Activated CD8-positive, alpha-beta T cell treated with anti-CD3 and anti-CD28 coated beads, Interleukin-2, amount 10 ng/mL, durations not matched to agents 7 days and 5 days (primary cell): ENCODE measurements around the gene KDF1. TPM values are rescaled to one million over a fixed set of nuclear protein-coding genes. Genes with fewer than 3 reads are reported as not detected.

Experiments
- ATAC-seq: fragments of 150-1000 bp; cut with Tn5 transposase; one replicate; pipeline ENCODE4 v1.10.0; 2021; ENCODE audit warnings: moderate library complexity
- CTCF ChIA-PET: fragments of 350-600 bp; sonication (Branson Sonifier 250); formaldehyde crosslinking; loops from one replicate; lab custom pipeline; 2021; ENCODE audit warnings: antibody characterized with exemption; lab: Charles Lee
- POLR2A ChIA-PET: fragments of 350-600 bp; sonication (Branson Sonifier 250); formaldehyde crosslinking; loops from one replicate; lab custom pipeline; 2021; ENCODE audit warnings: antibody characterized with exemption; lab: Charles Lee
- DNase-seq: peaks from one replicate; pipeline ENCODE4 v3.0.0-alpha.2; 2020
- H3K27ac Mint-ChIP-seq: one replicate; pipeline ENCODE4 v1.8.0; 2021; ENCODE audit warnings: mild to moderate bottlenecking, mixed read lengths
- H3K27me3 Mint-ChIP-seq: one replicate; pipeline ENCODE4 v1.8.0; 2021; ENCODE audit warnings: low read depth, mixed read lengths
- H3K36me3 Mint-ChIP-seq: one replicate; pipeline ENCODE4 v1.8.0; 2021; ENCODE audit warnings: low read depth, mixed read lengths
- H3K4me1 Mint-ChIP-seq: one replicate; pipeline ENCODE4 v1.8.0; 2021; ENCODE audit warnings: low read depth, mixed read lengths
- H3K4me3 Mint-ChIP-seq: one replicate; pipeline ENCODE4 v1.8.0; 2021; ENCODE audit warnings: mild to moderate bottlenecking, mixed read lengths
- H3K9me3 Mint-ChIP-seq: one replicate; pipeline ENCODE4 v1.8.0; 2022; ENCODE audit warnings: mixed read lengths; ENCODE audit not compliant: insufficient read depth
- total RNA-seq, 2 experiments: library from RNA; stranded (reverse); gene quantifications; one replicate each; pipeline ENCODE4 v1.2.3, GENCODE V29; 2021

The KDF1 gene
- total RNA-seq, 2 experiments from 2014 or later, result not detected

DNA sequence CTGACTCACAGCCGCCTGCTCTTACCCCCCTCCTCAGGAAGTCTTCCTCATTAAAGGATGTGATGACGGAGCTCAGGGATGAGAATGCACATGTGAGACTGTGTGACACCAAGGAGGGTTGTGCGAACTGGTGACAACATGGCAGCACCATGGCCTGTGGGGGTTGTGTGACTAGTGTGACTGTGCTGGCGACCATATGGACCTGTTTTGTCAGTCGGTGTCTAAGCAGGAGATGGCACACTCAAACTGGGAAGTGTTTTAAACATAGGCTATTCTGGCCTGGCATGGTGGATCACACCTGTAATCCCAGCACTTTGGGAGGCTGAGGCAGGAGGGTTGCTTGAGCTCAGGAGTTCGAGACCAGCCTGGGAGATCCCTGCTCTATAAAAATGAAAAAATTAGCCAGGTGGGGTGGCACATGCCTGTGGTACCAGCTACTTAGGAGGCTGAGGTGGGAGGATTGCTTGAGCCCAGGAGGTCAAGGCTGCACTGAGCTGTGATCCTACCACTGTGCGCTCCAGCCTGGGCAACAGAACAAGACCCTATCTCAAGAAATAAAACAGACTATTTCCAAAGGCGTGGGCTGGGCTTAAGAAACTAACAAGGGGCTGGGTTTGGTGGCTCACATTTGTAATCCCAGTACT, 40.7 kb upstream of the KDF1 start:
- POLR2A ChIA-PET, result no interaction called here
- H3K27ac Mint-ChIP-seq, result no peak overlapping the region
- no peak overlapping the region for H3K4me3 Mint-ChIP-seq
- DNase-seq, result no peak
- no peaks in the 10 kb centered on the region for H3K9me3 Mint-ChIP-seq
- H3K4me1 Mint-ChIP-seq, result peaks cover 7% of the 10 kb centered on the region
- H3K27me3 Mint-ChIP-seq, result peaks cover 23% of the 10 kb centered on the region
- ATAC-seq, result no peak
- H3K36me3 Mint-ChIP-seq, result no peaks in the 10 kb centered on the region
- CTCF ChIA-PET, result interaction anchor here (0.9 kb wide), 1 partner anchor 44 kb away, joined by 3 read pairs; no protein-coding TSS in a partner anchor

DNA sequence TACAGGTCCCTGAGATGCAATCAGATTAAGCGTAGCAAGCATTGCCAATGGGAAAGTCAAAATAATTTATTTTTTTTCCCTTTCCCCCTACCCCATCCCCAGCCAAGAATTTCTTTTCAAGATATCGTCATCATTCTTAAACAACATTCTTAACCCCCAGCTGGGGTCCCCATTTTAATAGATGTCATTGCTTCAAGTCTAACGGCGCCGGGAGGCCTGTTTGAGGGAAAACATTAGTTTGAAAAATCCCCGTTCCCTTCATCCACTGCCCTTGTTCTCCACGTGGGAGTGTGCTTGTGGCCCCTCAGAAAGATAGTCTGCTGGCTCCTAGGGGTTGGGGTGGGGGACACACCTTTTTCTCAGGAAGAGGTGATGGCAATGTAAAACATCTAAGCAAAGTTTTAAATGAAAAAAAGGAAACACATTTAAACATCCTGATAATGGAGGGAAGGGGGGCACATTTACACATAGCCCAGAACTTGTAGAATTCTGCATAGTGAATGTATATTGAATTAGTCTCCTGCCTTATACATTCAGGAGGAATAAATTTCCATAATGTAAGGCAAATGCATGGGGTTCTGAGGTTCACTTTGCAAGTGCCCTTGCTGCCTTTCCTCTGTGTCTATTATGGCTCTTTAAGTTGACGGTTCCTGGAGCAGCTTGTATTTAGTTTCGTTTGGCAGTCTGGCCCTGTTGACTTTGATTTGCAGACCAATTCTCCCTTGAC, 40.0 kb upstream of the KDF1 start:
- Mint-ChIP-seq H3K27me3 (peaks cover 30% of the 10 kb centered on the region), H3K36me3 (no peaks in the 10 kb centered on the region), H3K27ac (no peak overlapping the region), H3K9me3 (no peaks in the 10 kb centered on the region), H3K4me3 (no peak overlapping the region), H3K4me1 (peaks cover 7% of the 10 kb centered on the region)
- ATAC-seq (no peak), DNase-seq (no peak)
- ChIA-PET POLR2A (no interaction called here), CTCF (interaction anchor here (0.9 kb wide), 1 partner anchor 45 kb away, joined by 3 read pairs; no protein-coding TSS in a partner anchor)

DNA sequence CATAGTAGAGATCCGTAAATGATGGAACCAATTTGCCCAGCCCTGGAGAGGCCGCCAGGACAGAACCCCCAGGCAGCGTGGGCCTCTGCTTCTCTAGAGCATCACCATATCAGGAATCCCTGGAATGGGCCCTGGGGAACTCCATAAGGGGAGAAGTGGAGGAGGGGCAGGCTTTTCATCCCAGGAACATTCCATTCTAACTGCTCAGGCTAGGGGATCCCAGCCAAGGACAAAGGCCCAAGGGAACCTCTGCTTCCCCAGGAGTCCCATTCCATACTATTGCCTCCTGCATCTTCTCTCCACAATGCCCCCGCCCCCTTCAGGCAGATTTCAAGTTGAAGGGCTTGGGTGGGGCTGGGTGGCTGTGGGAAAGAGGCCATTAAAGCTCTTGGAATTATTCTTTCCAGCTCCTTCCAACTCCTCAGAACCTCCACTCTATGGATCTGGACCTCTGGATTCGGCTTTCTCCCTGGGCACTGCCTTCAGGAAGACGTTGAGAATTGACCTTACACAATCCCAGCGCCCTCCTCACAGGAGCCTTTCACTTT, 39.2 kb upstream of the KDF1 start:
- Mint-ChIP-seq H3K27ac (no peak overlapping the region), H3K9me3 (no peaks in the 10 kb centered on the region), H3K36me3 (no peaks in the 10 kb centered on the region), H3K4me1 (peaks cover 8% of the 10 kb centered on the region), H3K4me3 (no peak overlapping the region), H3K27me3 (peaks cover 38% of the 10 kb centered on the region)
- ATAC-seq (no peak), DNase-seq (no peak)
- CTCF ChIA-PET, result no interaction called here
- POLR2A ChIA-PET, result no interaction called here

DNA sequence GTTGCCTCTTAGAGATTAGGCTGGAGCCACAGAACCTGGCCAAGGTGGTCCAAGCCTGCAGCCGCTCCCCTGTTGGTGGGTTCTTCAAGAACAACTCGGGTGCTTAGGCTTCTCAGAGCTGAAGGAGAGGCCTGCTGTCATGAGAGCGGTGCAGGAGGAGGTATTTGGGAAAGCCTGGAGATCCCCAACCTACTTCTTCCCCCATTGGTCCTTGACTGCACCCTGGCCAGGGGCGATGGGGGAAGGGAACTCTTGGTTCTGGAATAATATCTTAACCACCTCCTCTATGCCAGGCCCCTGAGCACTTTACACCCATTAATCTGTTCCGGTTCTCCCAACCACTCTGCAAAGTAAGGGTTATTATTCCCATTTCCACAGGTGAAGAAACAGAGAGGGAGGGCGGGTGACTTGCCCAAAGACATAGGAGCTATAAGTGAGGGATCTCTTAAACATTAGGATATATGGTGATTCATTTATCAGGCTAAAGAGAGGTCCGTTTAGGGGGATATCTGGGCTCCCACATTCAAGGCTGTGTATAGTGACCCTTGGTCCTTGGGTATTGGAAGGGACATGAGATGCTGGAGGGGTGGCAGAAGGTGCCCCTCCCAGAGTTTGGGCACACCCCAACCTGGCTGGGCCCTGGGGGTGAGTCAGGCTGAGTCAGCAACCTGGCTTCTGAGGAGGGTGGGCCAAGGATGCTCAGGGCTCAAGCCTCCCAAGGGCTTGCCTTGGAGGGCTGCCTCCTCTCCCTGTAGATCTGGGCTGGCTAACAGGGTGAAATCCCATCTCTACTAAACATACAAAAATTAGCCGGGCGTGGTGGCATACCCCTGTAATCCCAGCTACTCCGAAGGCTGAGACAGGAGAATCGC, 38.4 kb upstream of the KDF1 start:
- DNase-seq (no peak), ATAC-seq (no peak)
- Mint-ChIP-seq H3K4me1 (peaks cover 10% of the 10 kb centered on the region), H3K4me3 (no peak overlapping the region), H3K9me3 (no peaks in the 10 kb centered on the region), H3K36me3 (no peaks in the 10 kb centered on the region), H3K27me3 (peaks cover 39% of the 10 kb centered on the region), H3K27ac (no peak overlapping the region)
- ChIA-PET CTCF (interaction anchor here (0.6 to 6.4 kb wide), 19 partner anchors 10 to 306 kb away, joined by 3 to 66 read pairs (median 4); partner anchors contain the start of gene TENT5B), POLR2A (interaction anchor here (1.0 kb wide), 1 partner anchor 101 kb away, joined by 3 read pairs; no protein-coding TSS in a partner anchor)

DNA sequence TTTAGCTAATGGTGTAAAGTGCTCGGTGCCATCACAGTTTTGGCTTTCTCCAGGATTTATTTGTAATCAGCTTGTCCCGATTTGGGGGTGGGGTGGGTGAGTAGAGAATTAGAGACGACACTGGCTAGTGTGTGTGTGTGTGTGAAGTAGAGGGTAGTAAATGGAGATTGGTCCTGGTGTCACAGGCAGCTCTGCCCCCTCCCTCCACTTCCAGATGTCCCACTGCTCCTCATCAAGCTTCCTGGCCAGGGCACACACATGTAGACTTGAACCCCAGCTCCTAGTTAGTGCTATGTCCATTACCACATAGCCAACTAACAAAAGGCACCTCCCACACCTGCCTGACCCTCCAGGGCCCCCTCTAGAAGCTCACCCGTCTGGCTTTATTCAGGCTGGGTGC, 36.4 kb upstream of the KDF1 start:
- Mint-ChIP-seq H3K36me3 (no peaks in the 10 kb centered on the region), H3K27me3 (peaks cover 41% of the 10 kb centered on the region), H3K27ac (no peak overlapping the region), H3K4me3 (no peak overlapping the region), H3K9me3 (no peaks in the 10 kb centered on the region), H3K4me1 (peaks cover 18% of the 10 kb centered on the region)
- POLR2A ChIA-PET, result no interaction called here
- CTCF ChIA-PET, result interaction anchor here (0.7 to 6.4 kb wide), 15 partner anchors 8 to 461 kb away, joined by 3 to 66 read pairs (median 4); no protein-coding TSS in a partner anchor
- ATAC-seq (no peak), DNase-seq (no peak)

DNA sequence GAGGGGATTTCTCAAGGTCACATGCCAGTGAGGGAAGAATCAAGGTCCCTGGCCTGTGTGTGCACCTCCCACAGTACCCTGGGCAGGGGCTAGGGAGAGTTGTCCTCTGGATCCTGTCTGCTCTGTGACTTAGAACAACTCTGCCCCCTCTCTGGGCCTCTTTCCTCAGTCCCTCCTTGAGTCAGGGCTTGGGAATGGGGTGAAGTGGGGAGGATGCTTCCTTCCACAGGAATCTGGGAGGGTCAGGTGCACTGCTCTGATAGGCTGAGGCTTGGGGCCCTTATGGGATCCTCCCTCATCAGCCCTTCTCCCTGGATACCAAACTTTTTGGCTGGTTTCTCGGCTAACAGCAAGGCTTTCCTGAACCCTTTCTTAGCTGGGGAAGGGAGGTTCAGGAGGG, 35.8 kb upstream of the KDF1 start:
- ChIA-PET CTCF (interaction anchor here (0.9 to 6.4 kb wide), 9 partner anchors 7 to 461 kb away, joined by 3 to 66 read pairs (median 8); no protein-coding TSS in a partner anchor), POLR2A (no interaction called here)
- Mint-ChIP-seq H3K9me3 (no peaks in the 10 kb centered on the region), H3K27ac (no peak overlapping the region), H3K36me3 (no peaks in the 10 kb centered on the region), H3K4me1 (peaks cover 19% of the 10 kb centered on the region), H3K4me3 (no peak overlapping the region), H3K27me3 (peaks cover 44% of the 10 kb centered on the region)
- DNase-seq (no peak), ATAC-seq (no peak)

DNA sequence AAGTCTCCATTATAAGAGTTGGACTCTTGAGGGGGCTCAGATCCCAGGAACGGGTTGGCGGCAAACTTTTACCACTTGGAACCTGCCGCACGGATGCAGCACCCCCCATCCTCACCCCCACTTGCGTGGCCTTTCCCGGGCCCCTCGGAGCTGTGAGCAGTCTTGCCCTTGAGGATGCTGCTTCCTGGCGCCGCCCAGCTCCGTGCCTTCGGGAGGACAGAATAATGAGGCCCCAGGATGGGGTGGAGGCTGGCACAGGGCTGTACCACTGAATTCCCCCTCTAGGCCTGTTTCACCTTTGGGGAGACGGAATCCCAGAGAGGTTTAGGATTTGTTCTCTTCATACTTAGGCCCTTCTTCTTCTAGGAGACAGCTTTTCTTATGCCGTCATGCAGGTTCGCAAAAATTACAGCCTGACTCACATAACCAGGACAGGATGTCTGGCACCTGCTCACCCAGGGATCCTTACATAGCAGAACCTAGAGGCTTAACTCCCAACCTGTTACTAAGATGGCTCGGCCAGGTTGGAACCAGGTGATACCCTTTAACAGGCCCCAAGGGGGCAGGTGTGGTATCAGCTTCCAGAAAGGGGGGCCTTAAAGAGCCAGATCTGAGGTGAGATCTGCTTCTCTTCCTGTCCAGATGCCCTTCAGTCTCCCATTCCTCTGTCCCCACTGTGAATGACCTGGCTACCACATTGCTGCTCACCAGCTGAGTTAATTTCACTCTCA, 34.7 kb upstream of the KDF1 start:
- ATAC-seq (no peak), DNase-seq (no peak)
- peak overlapping the region; percentile 60 for H3K4me3 Mint-ChIP-seq
- no peaks in the 10 kb centered on the region for H3K9me3 Mint-ChIP-seq
- no peak overlapping the region for H3K27ac Mint-ChIP-seq
- H3K27me3 Mint-ChIP-seq, result peaks cover 52% of the 10 kb centered on the region
- ChIA-PET CTCF (interaction anchor here (1.0 to 6.4 kb wide), 5 partner anchors 14 to 1244 kb away, joined by 3 to 66 read pairs (median 4); no protein-coding TSS in a partner anchor), POLR2A (no interaction called here)
- H3K36me3 Mint-ChIP-seq, result no peaks in the 10 kb centered on the region
- H3K4me1 Mint-ChIP-seq, result peaks cover 19% of the 10 kb centered on the region

DNA sequence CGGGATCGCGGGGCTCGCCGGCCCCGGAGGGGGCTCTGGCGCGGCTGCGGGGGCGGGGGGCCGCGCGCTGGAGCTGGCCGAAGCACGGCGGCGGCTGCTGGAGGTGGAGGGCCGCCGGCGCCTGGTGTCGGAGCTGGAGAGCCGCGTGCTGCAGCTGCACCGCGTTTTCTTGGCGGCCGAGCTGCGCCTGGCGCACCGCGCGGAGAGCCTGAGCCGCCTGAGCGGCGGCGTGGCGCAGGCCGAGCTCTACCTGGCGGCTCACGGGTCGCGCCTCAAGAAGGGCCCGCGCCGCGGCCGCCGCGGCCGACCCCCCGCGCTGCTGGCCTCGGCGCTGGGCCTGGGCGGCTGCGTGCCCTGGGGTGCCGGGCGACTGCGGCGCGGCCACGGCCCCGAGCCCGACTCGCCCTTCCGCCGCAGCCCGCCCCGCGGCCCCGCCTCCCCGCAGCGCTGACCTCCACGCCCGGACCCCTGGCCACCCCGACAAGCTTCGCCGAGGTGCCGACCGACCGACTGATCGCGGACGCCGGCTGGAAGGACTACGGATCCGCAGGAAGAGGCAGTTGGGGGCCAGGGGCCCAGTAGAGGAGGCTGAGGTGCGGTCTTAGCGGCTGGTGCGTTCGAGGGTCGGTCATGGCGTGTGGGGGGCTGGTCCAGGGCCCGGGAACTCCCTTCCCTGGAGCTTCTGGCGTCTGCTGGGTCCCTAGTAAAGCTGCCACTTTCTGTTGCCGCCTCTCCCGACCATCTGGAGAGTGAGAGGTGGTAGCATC, 33.9 kb upstream of the KDF1 start:
- CTCF ChIA-PET, result interaction anchor here (0.6 to 6.4 kb wide), 6 partner anchors 14 to 1245 kb away, joined by 3 to 66 read pairs (median 4); no protein-coding TSS in a partner anchor
- ATAC-seq, result peak; percentile 35

DNA sequence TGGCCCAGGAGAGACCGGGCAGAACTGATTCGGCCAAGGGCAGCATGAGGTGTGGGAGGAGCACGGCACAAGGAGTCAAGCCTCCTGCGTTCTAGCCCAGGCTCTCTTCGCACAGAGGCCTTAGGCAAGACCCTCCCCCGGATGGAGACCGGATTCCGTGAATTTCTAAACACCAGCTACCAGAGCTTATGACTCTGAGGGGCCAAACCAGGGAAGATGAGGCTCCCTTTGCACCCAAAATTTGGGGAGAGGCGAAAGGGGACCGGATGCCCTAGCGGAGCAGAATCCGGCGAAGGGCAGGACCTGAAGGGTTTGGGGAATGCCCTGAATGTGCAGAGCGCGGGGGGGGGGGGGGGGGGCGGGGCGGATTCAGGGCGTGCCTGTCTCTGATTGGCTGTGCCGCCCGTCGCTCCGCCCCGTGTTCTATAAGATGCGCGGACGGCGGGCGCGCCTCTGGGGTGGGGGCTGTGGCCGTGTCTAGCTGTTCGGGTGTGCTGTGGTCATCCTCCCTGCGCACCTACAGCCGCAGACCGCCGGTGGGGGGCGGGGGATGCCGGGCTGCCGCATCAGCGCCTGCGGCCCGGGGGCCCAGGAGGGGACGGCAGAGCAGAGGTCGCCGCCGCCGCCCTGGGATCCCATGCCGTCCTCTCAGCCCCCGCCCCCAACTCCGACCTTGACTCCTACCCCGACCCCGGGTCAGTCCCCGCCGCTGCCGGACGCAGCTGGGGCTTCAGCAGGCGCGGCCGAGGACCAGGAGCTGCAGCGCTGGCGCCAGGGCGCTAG, 33.2 kb upstream of the KDF1 start, which contains the start of gene TRNP1:
Gene TRNP1, plus strand, starts transcription at position 456 of the 783 bp plus-strand sequence. Its CDS starts 95 bp downstream, at position 551.
- peaks cover 60% of the 10 kb centered on the region for H3K27me3 Mint-ChIP-seq
- CTCF ChIA-PET, result interaction anchor here (0.6 to 6.4 kb wide), 5 partner anchors 15 to 115 kb away, joined by 3 to 66 read pairs (median 4); no protein-coding TSS in a partner anchor
- no peaks in the 10 kb centered on the region for H3K36me3 Mint-ChIP-seq
- no peaks in the 10 kb centered on the region for H3K9me3 Mint-ChIP-seq
- POLR2A ChIA-PET, result no interaction called here
- ATAC-seq (peak; percentile 63), DNase-seq (peak; percentile 67)
- H3K27ac Mint-ChIP-seq, result no peak within 1 kb of the TSS
- peak within 1 kb of the TSS; percentile 68 for H3K4me3 Mint-ChIP-seq
- peaks cover 19% of the 10 kb centered on the region for H3K4me1 Mint-ChIP-seq

More for the DNA sequence above, 33.9 kb upstream of the KDF1 start:
- Mint-ChIP-seq H3K27me3 (peaks cover 58% of the 10 kb centered on the region), H3K9me3 (no peaks in the 10 kb centered on the region), H3K36me3 (no peaks in the 10 kb centered on the region), H3K27ac (no peak overlapping the region), H3K4me3 (peak overlapping the region; percentile 60), H3K4me1 (peaks cover 19% of the 10 kb centered on the region)
- POLR2A ChIA-PET, result no interaction called here
- peak; percentile 34 for DNase-seq
